Body of pancreas (tissue), 4 donors: Measurements from ENCODE around the gene NEIL3. TPM values are rescaled to one million over a fixed set of nuclear protein-coding genes. Genes with fewer than 3 reads are reported as not detected.

Experiments used
- ATAC-seq: fragments of 150-250 bp; one replicate; pipeline ENCODE4 v1.9.1; 2016
- DNase-seq, 4 donors: peaks; one replicate each; pipeline ENCODE4 v3.0.0-alpha.2; 2019
- H3K27ac ChIP-seq, 4 donors: fragments of 200-600 bp; sonication (generic); 1 replicate in 3 of 4; 2 replicates in 1 of 4; pipeline versions ENCODE4 v1.5.1 to v1.6.1; 2016 to 2019; ENCODE audit warnings: mild to moderate bottlenecking in 1 of 4, mixed read lengths in 1 of 4, moderate library complexity in 1 of 4
- H3K27me3 ChIP-seq, 2 donors: fragments of 200-600 bp; sonication (generic); one replicate each; pipeline ENCODE4 v1.6.0; 2016; ENCODE audit warnings: mild to moderate bottlenecking in 1 of 2
- H3K36me3 ChIP-seq, 2 donors: fragments of 200-600 bp; sonication (generic); replicated peaks in 1 of 2; 2 replicates each; pipeline ENCODE4 v1.5.1; 2016; ENCODE audit warnings: low read depth in 2 of 2; ENCODE audit not compliant: insufficient read depth in 1 of 2
- H3K4me1 ChIP-seq: fragments of 200-600 bp; sonication (generic); one replicate; pipeline ENCODE4 v1.6.0; 2016
- H3K4me3 ChIP-seq, 2 donors: fragments of 200-600 bp; sonication (generic); 1 replicate in 1 of 2; 2 replicates in 1 of 2; pipeline ENCODE4 v1.5.1; 2016 to 2019
- H3K9me3 ChIP-seq, 3 donors: fragments of 200-600 bp; sonication (generic); 1 replicate in 2 of 3; 2 replicates in 1 of 3; pipeline ENCODE4 v1.5.1; 2016
- CTCF ChIP-seq, 7 experiments: fragments of 450-650 bp in 4 of 7; fragments of 200-600 bp in 3 of 7; sonication (generic) in 3 of 7; IDR thresholded peaks; one replicate each; pipeline ENCODE4 v1.5.1; 2016 to 2019; ENCODE audit warnings: antibody characterized with exemption in 7 of 7
- POLR2A ChIP-seq, 3 donors: fragments of 450-650 bp; IDR thresholded peaks; one replicate each; pipeline ENCODE4 v1.6.1; 2016; ENCODE audit warnings: antibody characterized with exemption in 3 of 3, mild to moderate bottlenecking in 2 of 3
- WGBS, 2 donors: methylation state at CpG; one replicate each; pipeline ENCODE4 v1.1.5; 2017; 5-methylcytosine and 5-hydroxymethylcytosine counted together
- intact Hi-C: fragments of 100-400 bp; cut with DNase I; formaldehyde crosslinking; loops from one replicate; pipeline ENCODE4 v1.15.1; 2023
- total RNA-seq, 2 donors: library from RNA; depleted of rRNA; stranded (reverse); fragments of >200 nt; gene quantifications; one replicate each; pipeline ENCODE4 v1.1.0, GENCODE V29; 2016

The NEIL3 gene
- total RNA-seq, 2 donors from 2014 or later = not detected

- DNase-seq = no peak
- no peaks in the 10 kb centered on the region for H3K9me3 ChIP-seq
Measured at GRCh38 chr4:177266506-177266905, 43.2 kb upstream of the NEIL3 start.

GRCh38 chr4:177267911-177268310 is 41.8 kb upstream of the NEIL3 start:
- no peaks in the 10 kb centered on the region for H3K36me3 ChIP-seq
- H3K4me3 ChIP-seq = no peak overlapping the region
- TF ChIP-seq POLR2A (IDR thresholded peaks at IDR 0.05) (no peak), CTCF (IDR thresholded peaks at IDR 0.05) (no peak)
- H3K27me3 ChIP-seq = no peaks in the 10 kb centered on the region
- no peak overlapping the region for H3K27ac ChIP-seq
- H3K9me3 ChIP-seq = no peaks in the 10 kb centered on the region
- no peak for ATAC-seq
- 76 to 84% methylated on average over 3 of the region's 3 CpGs for WGBS, 2 donors
- DNase-seq = no peak
- intact Hi-C loops = no loop called here
- H3K4me1 ChIP-seq = no peaks in the 10 kb centered on the region

More at GRCh38 chr4:177266506-177266905, 43.2 kb upstream of the NEIL3 start:
- no peaks in the 10 kb centered on the region for H3K4me1 ChIP-seq
- 57 to 78% methylated on average over 1 of the region's 1 CpG for WGBS, 2 donors
- H3K4me3 ChIP-seq = no peak overlapping the region
- no peak for ATAC-seq
- TF ChIP-seq POLR2A (IDR thresholded peaks at IDR 0.05) (no peak), CTCF (IDR thresholded peaks at IDR 0.05) (no peak)
- H3K27me3 ChIP-seq = no peaks in the 10 kb centered on the region
- H3K27ac ChIP-seq = no peak overlapping the region
- intact Hi-C loops = no loop called here
- no peaks in the 10 kb centered on the region for H3K36me3 ChIP-seq

DNA sequence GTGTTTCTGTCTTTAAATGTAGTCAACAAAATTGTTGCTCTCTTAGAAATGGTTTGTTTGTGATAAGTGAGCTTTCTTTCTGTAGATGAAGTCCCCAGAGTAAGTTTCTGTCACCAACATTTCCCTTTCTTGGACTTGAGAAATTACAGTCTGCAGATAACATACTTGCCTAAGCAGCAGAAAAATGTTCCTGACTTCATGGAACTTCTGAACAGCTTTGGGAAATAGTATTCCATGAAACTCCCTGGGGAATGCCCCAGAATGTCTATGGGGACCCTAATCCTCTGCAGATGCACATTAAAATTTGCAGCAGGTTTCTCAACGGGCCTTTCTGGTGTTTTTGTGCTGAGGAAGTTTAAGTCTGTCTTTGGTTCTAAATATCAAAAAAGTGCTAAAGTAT is 38.6 kb upstream of the NEIL3 start:
- no peaks in the 10 kb centered on the region for H3K36me3 ChIP-seq
- H3K4me1 ChIP-seq = no peaks in the 10 kb centered on the region
- ATAC-seq (no peak), DNase-seq (no peak)
- 71 to 78% methylated on average over 1 of the region's 1 CpG for WGBS, 2 donors
- intact Hi-C loops = no loop called here
- H3K4me3 ChIP-seq = no peak overlapping the region
- H3K9me3 ChIP-seq = no peaks in the 10 kb centered on the region
- no peak for TF ChIP-seq POLR2A (IDR thresholded peaks at IDR 0.05)
- no peak for TF ChIP-seq CTCF (IDR thresholded peaks at IDR 0.05)
- H3K27ac ChIP-seq = no peak overlapping the region
- H3K27me3 ChIP-seq = no peaks in the 10 kb centered on the region

DNA sequence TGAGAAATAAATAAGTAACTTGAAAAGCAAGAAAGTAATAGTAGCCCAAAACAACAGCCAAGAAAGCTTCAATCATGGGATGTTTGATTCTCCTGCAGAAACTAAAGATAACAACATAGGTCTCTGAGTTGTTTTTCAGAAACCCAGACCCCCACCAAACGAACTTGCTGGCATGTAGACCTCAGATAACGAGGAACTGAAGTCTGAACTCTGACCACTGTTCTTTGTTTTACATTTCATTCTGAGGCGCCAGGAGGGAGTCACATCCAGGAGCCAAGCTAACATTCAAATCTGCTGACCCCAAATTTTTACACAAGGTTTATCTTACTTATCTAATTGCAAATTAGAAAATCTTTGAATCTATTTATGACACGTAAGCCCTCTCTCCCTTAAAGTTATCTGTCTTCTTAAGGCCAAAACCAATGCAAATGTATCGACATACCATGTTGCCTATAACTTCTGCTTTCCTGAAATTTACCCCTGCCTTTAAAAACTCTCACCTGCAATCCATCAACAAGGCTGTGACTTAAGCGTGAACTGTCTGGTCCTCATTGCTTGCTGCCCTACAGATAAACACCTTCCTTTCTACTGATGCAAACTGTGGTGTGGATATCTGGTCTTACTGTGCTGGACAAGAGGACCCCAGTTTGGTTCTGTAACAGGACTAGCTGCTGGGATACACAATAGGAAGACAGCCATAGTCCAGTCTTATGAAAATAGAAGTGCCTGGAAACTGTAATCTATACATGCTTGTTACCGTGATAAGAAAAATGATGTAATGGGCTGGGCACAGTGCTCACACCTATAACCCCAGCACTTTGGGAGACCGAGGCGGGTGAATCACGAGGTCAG is 37.5 kb upstream of the NEIL3 start:
- Histone ChIP-seq H3K27me3 (no peaks in the 10 kb centered on the region), H3K4me1 (no peaks in the 10 kb centered on the region), H3K36me3 (no peaks in the 10 kb centered on the region), H3K4me3 (no peak overlapping the region), H3K9me3 (no peaks in the 10 kb centered on the region), H3K27ac (no peak overlapping the region)
- intact Hi-C loops = no loop called here
- ATAC-seq (no peak), DNase-seq (no peak)
- TF ChIP-seq POLR2A (IDR thresholded peaks at IDR 0.05) (no peak), CTCF (IDR thresholded peaks at IDR 0.05) (no peak)
- 60% methylated on average over 10 of the region's 10 CpGs for WGBS, 2 donors

GRCh38 chr4:177275999-177276398 is 33.7 kb upstream of the NEIL3 start:
- ATAC-seq = no peak
- 63 to 65% methylated on average over 4 of the region's 4 CpGs for WGBS, 2 donors

More at GRCh38 chr4:177275999-177276398, 33.7 kb upstream of the NEIL3 start:
- no peak for DNase-seq
- Histone ChIP-seq H3K36me3 (no peaks in the 10 kb centered on the region), H3K4me3 (no peak overlapping the region), H3K27me3 (no peaks in the 10 kb centered on the region), H3K9me3 (no peaks in the 10 kb centered on the region), H3K4me1 (no peaks in the 10 kb centered on the region), H3K27ac (no peak overlapping the region)
- intact Hi-C loops = no loop called here
- TF ChIP-seq CTCF (IDR thresholded peaks at IDR 0.05) (no peak), POLR2A (IDR thresholded peaks at IDR 0.05) (no peak)
